Kidney (tissue), 14 donors: Measurements from ENCODE around the gene S100Z. TPM values are rescaled to one million over a fixed set of nuclear protein-coding genes. Genes with fewer than 3 reads are reported as not detected.

Source experiments
- DNase-seq, 5 donors: peaks; one replicate each; pipeline ENCODE4 v3.0.0-alpha.2; 2013 to 2020
- FAIRE-seq: peaks from 2 replicates; lab custom pipeline; 2012; peaks lifted over from hg19 to GRCh38; lab: Jason Lieb, UNC
- H3K27ac ChIP-seq, 2 donors: one replicate each; pipeline ENCODE4 v1.7.0; 2013; ENCODE audit warnings: low read depth in 2 of 2, low read length in 2 of 2, inconsistent platforms in 1 of 2
- H3K27me3 ChIP-seq: one replicate; pipeline ENCODE4 v1.7.1; 2013; ENCODE audit warnings: low read length, inconsistent platforms; ENCODE audit not compliant: control insufficient read depth, insufficient read depth
- H3K36me3 ChIP-seq, 3 donors: one replicate each; pipeline versions ENCODE4 v1.7.0 to v1.7.1; 2013; ENCODE audit warnings: low read length in 3 of 3, control low read depth in 1 of 3, inconsistent platforms in 1 of 3; ENCODE audit not compliant: insufficient read depth in 3 of 3, control insufficient read depth in 2 of 3
- H3K4me1 ChIP-seq, 3 donors: one replicate each; pipeline versions ENCODE4 v1.7.0 to v1.7.1; 2013; ENCODE audit warnings: low read length in 3 of 3, inconsistent platforms in 1 of 3, low read depth in 1 of 3; ENCODE audit not compliant: control insufficient read depth in 2 of 3, insufficient read depth in 2 of 3
- H3K4me3 ChIP-seq, 3 donors: one replicate each; pipeline versions ENCODE4 v1.7.0 to v1.8.1; 2013; ENCODE audit warnings: low read length in 3 of 3, control low read depth in 1 of 3, inconsistent platforms in 1 of 3
- H3K9ac ChIP-seq, 3 donors: one replicate each; pipeline versions ENCODE4 v1.7.0 to v1.7.1; 2013; ENCODE audit warnings: low read length in 3 of 3, control low read depth in 1 of 3, inconsistent platforms in 1 of 3
- H3K9me3 ChIP-seq, 3 donors: one replicate each; pipeline versions ENCODE4 v1.7.0 to v1.7.1; 2013; ENCODE audit warnings: low read length in 3 of 3, control low read depth in 1 of 3, inconsistent platforms in 1 of 3; ENCODE audit not compliant: control insufficient read depth in 2 of 3, insufficient read depth in 1 of 3
- CTCF ChIP-seq: IDR thresholded peaks from 3 replicates; pipeline ENCODE4 v1.5.1; 2012; ENCODE audit warnings: mild to moderate bottlenecking, moderate library complexity, borderline replicate concordance; ENCODE audit not compliant: insufficient read depth; ENCODE audit errors: extremely low read depth
- intact Hi-C: fragments of 100-400 bp; cut with DNase I; formaldehyde crosslinking; loops from one replicate; pipeline ENCODE4 v1.11.1; 2022
- polyA plus RNA-seq: library from polyadenylated mRNA; stranded (reverse); fragments of 350-450 nt; fragmentation: Illumina TruSeq; extraction: RNeasy Lipid Tissue Mini Kit (QIAGEN cat#74804); gene quantifications from one replicate; pipeline ENCODE4 v1.2.3, GENCODE V29; 2014; ENCODE audit warnings: low read depth, low replicate concordance; ENCODE audit not compliant: insufficient read depth
- total RNA-seq: library from RNA; stranded (reverse); fragmentation: NEBNext Ultra II Directional; extraction: Animal tissue kit (Norgen Biotek cat#: 25700); gene quantifications from one replicate; pipeline ENCODE4 v1.2.1, GENCODE V29; 2021
- donor health status: control.
- donor health status: control.
- donor health status: control.
- donor health status: control.
- donor health status: control.
- donor health status: DM: yes; HTN: yes; CAD: no.
- donor health status: Normal renal cell carcinoma (clear cell type).

S100Z gene
- total and polyA plus RNA-seq, 2 donors from 2014 or later: 0.69 to 1.2 TPM

- Histone ChIP-seq H3K9me3 (peaks cover 0 to 5% (median 0%) of the 10 kb centered on the region in 3 donors), H3K4me3 (no peak overlapping the region), H3K36me3 (no peaks in the 10 kb centered on the region), H3K27ac (no peak overlapping the region), H3K27me3 (no peaks in the 10 kb centered on the region), H3K9ac (no peak overlapping the region), H3K4me1 (no peaks in the 10 kb centered on the region)
- no peak for TF ChIP-seq CTCF
- FAIRE-seq (no peak), DNase-seq (no peak)
- intact Hi-C loops: no loop called here
Measured at GRCh38 chr5:76918539-76918938, 68.7 kb downstream of the S100Z start.

GRCh38 chr5:76920491-76920890, 70.7 kb downstream of the S100Z start:
- H3K27ac ChIP-seq: no peak overlapping the region
- peaks cover 0 to 5% (median 0%) of the 10 kb centered on the region in 3 donors for H3K9me3 ChIP-seq
- no peak overlapping the region for H3K4me3 ChIP-seq
- no peaks in the 10 kb centered on the region for H3K27me3 ChIP-seq
- no peak for FAIRE-seq
- DNase-seq: peak in 1 of 5 donors; percentile 42
- no peaks in the 10 kb centered on the region for H3K36me3 ChIP-seq
- intact Hi-C loops: no loop called here
- no peak overlapping the region for H3K9ac ChIP-seq
- no peak for TF ChIP-seq CTCF
- H3K4me1 ChIP-seq: no peaks in the 10 kb centered on the region

- Histone ChIP-seq H3K4me3 (no peak overlapping the region), H3K9me3 (no peaks in the 10 kb centered on the region), H3K9ac (no peak overlapping the region), H3K27ac (no peak overlapping the region), H3K27me3 (no peaks in the 10 kb centered on the region), H3K4me1 (no peaks in the 10 kb centered on the region), H3K36me3 (no peaks in the 10 kb centered on the region)
- intact Hi-C loops: no loop called here
- no peak for FAIRE-seq
- peak in 2 of 5 donors; percentile 43 to 44 for DNase-seq
- no peak for TF ChIP-seq CTCF
Measured at GRCh38 chr5:76926329-76927105, 76.7 kb downstream of the S100Z start.
